Measurements from ENCODE around the gene RAP1GAP.
A peak's percentile ranks its signal among the peaks of the same experiment; 100 is the strongest.

RAP1GAP gene

DNA sequence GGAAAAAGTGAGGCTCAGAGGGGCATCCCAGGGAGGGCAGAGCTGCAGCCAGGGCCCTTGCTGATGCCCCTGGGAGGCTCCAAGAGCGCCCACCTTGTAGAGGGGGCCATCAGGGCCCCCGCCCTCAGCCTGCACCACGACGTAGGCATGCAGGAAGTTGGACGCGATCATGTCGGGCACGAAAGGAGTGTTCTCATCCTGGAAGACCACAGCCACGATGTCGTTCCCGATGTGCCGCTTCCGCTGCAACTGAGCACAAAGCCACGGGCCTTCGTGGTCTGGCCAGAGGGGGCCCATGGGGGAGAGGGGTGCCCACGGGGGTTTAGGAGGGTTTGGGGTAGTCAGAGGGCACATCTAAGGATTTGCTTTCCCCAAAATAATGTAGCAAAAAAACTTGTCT lies 59.1 kb downstream of the RAP1GAP start:
- DNase-seq (ENCODE audit: low read depth): no peak

DNA sequence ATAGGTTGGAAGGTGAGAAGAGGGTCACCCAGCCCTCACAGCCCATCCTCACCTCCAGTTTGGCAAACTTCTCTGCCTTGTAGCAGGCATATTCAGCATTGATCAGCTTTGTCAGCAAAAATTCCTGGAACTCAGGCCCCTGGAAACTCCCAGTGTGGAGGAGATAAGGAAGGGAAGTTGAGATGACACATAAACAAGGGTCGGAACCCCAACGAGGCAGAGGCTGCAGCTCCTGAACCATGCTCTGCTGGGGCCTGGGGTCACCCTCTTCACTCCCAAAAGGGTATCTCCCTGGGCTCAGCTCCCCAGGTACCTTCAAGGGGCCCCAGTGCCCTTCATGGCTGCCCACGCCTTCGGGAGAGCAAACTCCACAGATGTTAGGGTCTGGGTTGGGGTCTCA lies 60.4 kb downstream of the RAP1GAP start:
- no peak for DNase-seq (ENCODE audit: low read depth)

DNA sequence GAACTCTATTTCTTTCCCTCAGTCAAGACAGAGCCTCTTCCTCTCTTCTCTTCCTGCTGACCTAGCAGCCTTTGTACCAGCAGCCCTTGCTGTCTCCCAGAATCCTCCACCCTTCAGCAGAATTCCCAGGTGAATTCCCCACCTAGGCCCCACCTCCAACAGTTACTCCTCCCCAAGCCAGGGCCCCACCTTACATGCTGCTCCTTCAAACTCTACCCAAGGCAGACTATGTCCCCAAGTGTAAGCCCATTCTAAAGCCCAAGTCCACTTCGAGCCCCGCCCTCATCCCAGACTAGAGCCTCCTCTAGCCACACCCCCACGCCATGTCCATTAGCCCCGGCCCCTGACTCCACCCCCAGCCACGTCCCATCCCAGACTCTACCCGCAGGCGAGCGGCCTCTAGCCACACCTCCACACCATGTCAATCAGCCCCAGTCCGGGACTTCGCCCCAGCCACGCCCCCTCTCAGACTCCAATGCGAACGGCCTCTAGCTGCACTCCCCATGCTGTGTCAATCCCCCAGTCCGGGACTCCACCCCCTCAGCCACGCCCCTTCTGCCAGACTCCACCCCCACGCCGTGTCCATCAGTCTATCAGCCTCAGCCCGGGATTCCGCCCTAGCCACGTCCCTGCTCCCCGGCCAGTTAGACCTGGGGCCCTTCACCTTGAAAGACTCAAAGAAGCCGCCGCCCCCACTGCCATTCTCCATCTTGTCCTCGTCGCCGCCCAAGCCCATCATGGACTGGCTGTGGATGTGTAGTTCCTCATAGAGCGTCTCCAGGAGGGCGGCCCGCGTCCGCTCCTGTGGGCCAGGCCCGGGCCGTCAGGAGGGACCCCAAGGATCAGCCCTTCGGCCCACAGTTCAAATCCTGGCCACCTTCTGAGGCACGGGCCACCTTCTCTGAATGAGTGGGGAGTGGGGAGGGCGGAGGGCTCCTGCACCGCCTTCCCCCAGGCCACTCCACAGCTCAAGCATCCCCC lies 61.3 kb downstream of the RAP1GAP start:
- DNase-seq (ENCODE audit: low read depth): peak; percentile 9

DNA sequence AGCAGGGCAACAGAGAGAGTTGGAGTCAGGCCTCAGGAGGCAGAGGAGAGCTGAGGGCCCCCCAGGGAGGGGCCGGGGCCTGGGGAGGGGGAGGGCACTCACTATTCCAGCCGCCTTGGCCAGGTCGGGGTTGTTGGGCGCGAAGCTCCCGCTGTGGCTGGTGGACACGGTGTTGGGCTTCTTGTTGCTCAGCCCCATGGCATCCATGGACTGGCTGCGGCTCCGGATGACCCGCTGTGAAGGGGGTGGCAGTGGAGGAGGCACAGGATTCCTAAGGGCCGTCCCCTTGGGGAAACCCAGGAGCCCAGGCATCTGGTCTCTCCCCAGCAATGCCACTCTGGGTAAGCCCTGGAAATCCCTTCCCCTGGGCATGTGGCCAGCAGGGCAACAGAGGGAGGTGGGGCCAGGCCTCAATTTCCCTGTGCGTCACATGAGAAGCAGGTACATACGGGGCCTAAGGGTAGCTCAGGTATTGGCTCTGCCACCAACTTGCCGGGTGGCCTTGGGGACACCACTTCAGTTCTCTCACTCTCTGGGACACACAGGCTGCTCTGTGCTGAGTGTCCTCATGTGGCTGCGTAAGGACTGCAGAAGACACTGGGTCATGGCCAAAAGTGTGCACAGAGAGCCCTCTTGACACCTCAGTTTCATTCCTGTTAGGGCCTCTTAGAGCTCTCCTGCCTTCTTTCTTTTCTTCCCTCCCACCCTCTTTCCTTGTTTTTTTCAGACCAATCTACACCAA lies 63.0 kb downstream of the RAP1GAP start:
- no peak for DNase-seq (ENCODE audit: low read depth)

DNA sequence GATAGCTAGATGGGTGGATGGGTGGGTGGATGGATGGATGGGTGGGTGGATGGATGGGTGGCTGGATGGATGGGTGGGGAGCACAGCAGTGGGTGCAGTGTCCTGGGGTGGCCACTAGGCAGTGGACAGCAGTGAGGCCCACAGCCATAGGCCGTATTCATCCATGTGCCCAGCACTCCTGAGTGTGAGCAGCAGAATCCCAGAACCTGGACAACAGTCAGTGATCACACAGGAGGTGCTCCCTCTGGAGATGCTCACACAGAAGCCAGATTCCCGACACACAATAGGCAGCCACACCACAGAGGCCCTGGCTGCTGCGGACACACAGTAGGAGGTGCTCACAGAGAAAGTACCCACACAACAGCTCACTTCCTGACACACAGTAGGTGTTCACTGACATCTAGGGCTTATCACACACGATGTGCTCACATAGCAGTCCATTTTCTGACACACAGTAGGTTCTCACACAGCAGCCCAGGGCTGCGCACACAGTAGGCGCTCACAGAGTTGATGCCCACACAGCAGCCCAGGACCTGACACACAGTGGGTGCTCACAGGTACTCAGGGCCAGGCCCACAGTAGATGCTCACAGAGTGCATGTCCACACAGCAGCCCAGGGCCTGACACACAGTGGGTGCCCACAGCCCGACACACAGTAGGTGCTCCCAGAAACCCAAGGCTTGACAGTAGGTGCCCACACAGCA lies 64.0 kb downstream of the RAP1GAP start:
- no peak for DNase-seq (ENCODE audit: low read depth)

DNA sequence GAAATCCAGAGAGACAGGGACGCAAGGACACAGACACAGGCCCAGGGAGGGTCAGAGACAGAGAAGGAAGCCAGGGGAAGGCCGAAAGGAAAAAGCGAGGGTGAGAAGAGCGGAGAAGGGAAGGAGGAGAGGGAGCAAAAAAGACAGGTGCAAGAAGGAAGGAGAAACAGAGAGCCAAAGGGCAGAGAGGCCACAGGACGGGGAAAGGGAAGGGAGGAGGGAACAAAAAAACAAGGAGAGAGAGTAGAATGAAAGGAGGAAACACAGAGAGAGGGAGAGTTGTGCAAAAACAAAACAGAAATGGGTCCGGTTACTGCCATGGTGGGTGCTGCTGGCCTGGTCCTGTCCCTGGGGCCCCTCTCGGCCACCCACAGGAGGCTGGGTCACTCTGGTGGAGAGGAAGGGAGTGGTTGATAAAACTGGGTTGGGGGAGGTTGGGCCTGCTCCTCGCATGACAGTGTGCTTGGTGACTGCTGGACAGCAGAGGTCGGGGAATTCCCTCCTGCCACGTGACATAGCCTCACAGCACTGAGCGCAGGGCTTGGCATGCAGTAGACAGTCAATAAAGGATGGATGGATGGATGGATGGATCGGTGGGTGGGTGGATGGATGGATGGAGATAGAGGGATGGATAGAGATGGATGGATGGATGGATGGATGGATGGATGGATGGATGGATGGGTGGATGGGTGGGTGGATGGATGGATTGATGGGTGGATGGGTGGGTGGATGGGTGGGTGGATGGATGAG lies 64.8 kb downstream of the RAP1GAP start:
- DNase-seq (ENCODE audit: low read depth): no peak

DNA sequence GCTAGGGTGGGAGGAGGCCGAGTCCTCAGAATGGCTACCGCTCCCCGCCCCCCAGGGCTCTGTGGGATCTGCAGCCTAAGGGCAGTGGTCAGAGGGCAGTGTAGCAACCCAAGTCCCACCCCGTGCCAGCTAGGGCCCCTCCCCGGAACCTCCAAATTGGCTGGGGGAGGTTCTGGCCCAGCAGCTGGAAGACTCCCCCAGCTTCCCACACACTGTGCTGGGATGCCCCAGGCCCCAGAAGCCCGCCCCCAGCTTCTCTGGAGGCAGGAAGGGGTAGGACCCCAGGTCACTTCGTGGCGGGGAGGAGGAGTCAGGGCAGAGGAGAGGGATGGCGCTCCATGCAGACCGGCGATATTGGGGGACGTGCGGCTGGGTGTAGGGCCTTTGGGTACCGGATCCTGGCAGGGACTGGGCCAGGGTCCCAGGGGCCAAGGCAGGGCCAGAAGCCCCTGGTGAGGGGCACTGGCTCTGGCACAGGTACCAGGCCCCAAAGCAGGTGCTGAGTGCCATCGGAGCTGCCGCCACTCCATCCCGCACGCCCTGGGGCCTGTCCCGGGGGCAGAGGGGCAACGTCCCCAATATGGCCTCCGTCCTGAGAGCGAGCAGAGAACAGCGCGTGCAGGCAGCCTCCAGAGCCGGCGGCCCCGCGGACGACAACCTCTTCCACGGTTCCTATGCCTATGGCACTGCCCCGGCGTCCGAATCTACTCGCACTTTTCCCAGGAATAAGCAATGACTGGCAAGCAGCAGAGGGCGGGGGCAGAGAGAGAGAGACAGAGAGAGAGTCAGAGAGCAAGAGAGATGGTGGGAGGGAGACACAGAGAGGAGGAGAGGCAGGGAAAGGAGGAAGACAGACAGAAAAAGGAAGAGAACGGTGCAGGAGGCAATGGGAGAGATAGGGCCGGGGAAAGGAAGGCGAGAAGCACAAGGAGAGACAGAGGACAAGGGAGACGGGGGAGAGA lies 65.7 kb downstream of the RAP1GAP start:
- DNase-seq (ENCODE audit: low read depth): no peak

DNA sequence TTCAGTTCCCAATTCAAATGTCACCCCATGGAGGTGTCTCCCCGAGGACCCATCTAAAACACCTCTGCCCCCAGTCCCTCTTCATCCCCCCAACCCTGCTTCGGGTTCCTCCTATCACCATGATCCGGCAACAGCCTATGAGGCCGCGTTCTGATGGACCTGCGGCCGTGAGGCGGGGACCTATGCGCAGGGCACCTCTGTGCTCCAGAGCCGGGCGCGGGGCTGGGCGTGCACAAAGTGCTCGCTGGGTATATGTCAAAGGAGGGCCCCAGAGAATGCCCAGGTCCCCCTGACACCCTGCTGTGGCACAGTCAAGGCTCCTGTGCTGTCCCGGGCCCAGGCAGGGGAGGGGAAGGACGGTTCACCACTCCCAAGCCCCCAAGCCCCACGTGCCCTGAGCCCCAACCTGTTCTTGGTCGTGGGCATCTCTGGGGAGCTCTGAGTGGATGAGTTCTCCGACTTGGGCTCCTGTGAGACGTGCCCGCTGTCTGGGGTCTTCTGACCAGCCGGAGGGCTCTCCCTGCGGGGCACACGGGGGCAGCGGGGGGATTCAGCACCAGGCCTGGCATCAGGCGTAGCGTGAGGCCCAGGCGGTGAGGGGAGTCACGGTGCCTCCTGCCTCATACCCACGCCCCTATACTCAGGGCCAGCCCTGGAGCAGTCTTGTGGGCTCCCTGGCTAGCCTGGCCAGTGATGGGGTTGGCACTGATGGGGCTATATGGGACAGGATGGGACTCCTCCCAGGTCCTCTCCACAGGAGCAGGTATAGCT lies 67.7 kb downstream of the RAP1GAP start:
- no peak for DNase-seq (ENCODE audit: low read depth)

DNA sequence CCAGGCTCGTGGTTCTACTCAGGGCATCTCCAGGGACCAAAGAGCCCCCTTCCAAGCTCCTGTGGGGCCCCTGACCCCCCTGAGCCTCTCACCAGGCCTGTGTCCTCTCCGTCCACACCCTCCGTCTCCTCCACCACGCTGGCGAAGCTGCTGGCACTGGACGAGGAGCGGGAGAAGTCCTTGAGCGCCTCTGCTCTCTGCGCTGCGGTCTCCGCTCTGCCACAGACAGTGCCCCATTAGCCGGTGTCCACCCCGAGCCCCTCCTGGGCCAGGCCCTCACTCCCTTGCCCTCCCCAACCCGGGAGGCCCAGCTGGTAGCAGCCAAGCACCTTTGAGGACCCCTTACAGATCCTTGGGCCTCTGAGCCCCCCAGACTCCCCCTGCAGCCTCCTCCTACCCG lies 69.8 kb downstream of the RAP1GAP start:
- no peak for DNase-seq (ENCODE audit: low read depth)

DNA sequence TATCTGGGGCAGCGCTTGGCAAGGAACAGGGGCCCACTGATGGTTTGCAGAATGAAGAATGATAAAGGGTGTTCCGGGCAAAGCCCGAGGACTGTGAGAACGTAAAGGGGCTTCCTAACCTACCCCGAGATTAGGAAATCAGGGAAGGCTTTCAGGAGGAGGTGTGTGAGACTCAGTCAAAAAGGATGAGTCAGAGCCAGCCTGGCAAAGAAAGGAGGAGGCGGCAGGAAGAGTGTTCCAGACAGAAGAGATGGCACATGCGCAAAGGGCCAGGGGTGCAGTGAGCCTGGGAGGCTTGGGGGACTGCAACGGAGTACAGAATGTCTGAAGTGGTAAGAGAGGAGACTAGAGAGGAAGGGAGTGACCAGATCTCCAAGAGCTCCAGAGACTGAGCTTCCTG lies 70.3 kb downstream of the RAP1GAP start:
- DNase-seq (ENCODE audit: low read depth): no peak

DNA sequence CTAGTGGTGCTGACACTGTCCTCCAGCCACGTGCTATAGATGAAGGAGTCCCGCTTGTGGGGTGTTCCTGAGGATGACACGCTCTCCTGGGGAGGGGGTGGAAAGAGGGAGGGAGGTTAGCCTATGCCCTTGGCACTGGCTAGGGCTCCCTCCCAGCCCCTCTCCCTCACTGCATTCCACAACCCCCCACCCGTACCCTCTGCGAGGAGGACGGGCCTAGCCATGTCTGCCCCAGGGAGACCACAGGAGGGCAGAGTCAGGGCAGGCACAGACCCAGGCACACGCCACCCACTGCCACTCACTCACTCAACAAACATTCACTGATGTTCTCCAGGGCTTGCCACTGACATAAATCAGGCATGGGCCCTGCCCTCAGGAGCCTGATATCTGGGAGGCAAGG lies 70.7 kb downstream of the RAP1GAP start:
- no peak for DNase-seq (ENCODE audit: low read depth)

DNA sequence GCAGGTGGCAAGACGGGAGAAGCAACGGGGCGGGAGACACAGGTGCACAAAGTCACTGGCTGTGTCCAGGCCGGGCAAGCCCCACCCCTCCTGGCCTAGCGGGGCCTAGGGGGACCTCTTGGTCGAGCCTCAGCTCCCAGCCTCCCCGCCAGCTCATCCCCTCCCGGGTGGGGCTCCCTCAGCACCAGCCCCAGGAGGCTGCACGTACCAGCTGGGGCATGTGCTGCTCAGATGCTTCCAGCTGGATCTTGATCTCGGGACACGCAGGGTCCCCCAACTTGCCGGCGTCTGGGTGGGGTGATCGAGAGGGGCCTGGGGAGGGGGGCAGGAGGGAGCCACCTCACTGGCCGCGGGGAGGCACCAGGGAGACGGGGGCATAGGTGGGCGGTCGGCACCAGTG lies 71.4 kb downstream of the RAP1GAP start:
- DNase-seq (ENCODE audit: low read depth): no peak

DNA sequence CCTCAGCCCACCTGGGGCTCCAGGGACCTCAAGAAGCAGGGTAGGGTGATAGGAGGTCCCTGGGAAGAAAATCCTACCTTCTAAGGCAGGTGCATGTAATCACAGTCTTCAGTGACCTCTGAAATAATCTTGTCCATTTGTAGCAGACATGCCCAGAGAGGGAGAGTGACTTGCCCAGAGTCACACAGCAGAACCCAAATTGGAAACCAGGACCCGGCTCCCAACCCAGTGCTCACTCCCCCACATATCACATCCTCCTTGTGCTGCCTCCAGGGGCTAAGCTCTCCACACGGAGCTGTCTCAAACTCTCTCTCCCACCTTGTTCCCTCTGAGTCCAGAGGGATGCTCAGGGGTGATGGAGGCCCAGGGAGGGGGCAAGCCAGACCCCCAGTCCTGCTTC lies 72.5 kb downstream of the RAP1GAP start:
- DNase-seq (ENCODE audit: low read depth): no peak

DNA sequence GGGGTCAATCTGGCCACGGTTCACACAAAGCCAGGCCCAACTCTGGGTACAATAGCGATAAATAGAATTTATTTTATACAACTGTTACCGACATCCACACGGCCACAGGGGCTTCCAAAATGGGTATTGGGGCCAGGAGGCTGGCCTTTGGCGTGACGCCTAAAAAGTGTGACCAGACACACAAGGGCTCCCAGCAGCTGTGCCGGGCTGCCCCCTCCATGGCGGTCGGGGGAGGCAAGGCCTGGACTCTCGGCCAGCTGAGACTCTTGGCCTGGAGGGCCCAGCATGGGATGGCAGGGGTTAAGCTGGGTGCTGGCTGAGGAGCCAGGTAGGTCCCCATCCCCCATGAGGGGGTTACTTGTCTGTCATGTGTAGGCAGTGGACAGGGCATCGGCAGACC lies 73.0 kb downstream of the RAP1GAP start:
- no peak for DNase-seq (ENCODE audit: low read depth)

DNA sequence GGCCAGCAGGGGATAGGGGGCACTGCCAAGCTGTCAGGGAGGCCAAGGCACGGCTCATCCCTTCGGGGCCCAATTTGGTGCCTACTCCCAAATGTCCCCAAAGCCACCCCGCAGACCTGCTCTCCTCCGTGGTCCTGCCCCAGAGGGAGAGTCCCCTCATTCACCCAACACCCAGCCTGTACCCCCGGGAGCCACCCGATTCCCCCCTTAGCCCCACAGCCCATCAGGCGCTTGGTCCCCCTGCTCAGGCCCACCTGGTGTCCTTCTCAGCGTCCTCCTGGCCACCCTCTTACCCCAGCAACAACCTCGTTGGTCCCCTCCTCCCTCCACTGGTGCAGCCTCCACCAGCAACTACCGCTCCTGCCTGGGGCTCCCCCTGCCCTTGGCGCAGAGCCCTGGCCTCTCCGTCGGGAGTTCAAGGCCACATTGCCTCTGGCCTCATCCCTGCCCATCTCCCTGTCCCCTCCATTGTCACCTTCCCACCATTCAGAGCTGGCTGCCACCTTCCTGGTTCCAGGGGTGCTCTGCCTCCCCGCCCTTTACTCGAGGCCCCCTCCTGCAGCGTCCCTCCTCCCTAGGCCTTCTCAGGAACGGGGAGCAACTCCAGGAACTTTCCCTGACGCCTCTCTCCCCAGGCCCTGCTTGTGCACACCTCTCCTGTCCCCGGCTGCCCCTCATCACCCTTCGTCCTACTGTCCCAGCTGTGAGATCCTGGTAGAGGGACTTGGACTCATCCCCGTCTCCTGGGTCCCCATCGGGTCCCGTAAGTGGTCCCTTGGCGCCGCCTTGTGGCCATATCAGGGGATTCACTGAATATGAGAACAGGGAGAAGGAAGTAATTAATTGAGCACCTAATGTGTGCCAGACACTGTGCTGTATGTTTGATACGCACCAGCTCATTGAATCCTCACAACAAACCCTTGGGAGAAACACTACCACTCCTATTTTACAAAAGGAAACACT lies 73.9 kb downstream of the RAP1GAP start:
- peak; percentile 26 for DNase-seq (ENCODE audit: low read depth)

DNA sequence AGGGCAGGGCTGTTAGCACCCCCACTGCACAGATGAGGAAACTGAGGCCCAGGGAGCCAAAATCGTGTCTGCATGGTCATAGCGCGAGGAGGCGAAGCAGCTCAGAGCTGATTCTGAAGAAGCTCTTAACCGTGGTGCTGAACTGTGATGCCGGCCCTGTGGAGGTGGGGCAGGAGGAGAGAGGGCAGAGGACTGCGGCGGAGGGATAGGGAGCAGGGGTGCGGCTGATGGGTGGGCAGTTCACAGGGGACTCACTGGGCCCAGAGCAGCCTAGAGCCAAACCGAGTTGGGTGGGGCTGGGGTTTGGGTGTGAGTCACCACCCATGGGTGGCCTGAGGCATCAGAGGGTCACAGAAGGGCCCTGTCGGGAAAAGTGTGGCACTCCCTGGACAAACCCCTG lies 74.7 kb downstream of the RAP1GAP start:
- no peak for DNase-seq (ENCODE audit: low read depth)

DNA sequence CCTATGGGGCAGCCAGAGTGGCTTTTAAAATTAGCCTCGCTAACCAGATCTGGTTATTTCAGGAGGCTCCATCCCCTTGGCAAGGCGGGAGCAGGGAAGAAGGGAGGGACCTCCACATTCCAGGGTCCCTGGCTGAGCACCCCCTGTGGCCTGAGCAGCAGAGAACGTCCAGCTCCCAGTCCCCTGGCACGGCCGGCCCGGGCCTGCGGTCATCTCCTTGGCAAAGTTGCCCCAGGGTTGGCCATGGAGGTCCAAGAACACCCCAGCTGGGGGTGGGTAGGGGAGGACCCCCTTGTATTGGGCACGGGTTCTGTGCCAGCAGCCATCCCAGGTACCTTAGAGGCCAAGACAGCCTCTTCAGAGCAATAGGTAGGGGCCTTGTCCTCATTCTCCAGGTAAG lies 75.9 kb downstream of the RAP1GAP start:
- DNase-seq (ENCODE audit: low read depth): no peak

DNA sequence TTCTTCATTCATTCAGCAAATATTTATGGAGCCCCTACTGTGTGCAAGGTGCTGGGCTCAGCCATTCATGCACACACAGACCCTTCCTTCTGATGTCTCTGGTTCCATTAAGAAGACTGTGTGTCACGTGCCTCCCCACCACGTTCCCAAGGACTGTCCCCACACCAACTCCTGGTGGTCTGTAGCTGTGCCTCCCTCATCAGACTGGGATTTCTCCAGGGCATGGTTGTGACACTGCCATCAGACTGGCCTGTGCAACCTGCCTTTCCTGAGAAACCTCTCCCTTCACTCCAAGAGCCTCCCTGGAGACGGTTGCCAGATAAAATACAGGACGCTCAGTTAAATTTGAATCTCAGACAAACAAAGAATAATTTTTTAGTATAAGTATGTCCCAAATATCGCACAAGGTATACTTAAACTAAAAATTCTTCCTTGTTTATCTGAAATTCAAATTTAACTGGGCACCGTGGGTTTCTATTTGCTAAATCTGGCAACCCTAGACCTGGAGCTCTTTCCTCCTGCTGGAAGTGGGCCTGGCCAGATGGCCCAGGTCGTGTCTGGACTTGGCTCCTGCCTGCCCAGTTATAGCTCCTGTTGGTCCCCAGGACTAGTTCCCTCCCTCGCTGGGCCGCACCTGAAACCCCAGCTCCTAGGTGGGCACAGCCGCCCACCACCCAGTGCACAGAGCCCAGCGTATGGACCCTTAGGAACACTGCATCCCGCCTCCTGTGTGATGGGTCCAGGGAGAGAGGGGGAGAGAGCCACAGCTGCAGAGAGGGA lies 76.9 kb downstream of the RAP1GAP start:
- DNase-seq (ENCODE audit: low read depth): no peak

Data from stromal cell of bone marrow (primary cell).